PC-9 (cell line): ENCODE measurements around the gene CISD3.

ENCODE experiments used
- EZH2 ChIP-seq: fragments of 200-600 bp; sonication (generic); IDR thresholded peaks from 2 replicates; pipeline ENCODE4 v1.8.0; 2017; ENCODE audit warnings: antibody characterized with exemption, low read depth
- TF ChIP-seq, protein P1 (sequence below): fragments of 200-600 bp; sonication (generic); conservative IDR thresholded peaks from 2 replicates; pipeline ENCODE4 v1.6.1; 2017; ENCODE audit warnings: mixed run types, antibody characterized with exemption, mild to moderate bottlenecking, moderate library complexity

- TF ChIP-seq, protein P1, sequence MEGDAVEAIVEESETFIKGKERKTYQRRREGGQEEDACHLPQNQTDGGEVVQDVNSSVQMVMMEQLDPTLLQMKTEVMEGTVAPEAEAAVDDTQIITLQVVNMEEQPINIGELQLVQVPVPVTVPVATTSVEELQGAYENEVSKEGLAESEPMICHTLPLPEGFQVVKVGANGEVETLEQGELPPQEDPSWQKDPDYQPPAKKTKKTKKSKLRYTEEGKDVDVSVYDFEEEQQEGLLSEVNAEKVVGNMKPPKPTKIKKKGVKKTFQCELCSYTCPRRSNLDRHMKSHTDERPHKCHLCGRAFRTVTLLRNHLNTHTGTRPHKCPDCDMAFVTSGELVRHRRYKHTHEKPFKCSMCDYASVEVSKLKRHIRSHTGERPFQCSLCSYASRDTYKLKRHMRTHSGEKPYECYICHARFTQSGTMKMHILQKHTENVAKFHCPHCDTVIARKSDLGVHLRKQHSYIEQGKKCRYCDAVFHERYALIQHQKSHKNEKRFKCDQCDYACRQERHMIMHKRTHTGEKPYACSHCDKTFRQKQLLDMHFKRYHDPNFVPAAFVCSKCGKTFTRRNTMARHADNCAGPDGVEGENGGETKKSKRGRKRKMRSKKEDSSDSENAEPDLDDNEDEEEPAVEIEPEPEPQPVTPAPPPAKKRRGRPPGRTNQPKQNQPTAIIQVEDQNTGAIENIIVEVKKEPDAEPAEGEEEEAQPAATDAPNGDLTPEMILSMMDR: no peak
- TF ChIP-seq EZH2: no peak
Observed at GRCh38 chr17:38705523-38705802, 24.7 kb upstream of the CISD3 start.
